Naive B cell (primary cell): ENCODE measurements around the gene RTL5. TPM values are rescaled to one million over a fixed set of nuclear protein-coding genes. Genes with fewer than 3 reads are reported as not detected.
A peak's percentile ranks its signal among the peaks of the same experiment; 100 is the strongest.

Experiments used
- ATAC-seq, 2 donors: fragments of 150-1000 bp; cut with Tn5 transposase; 2 replicates each; pipeline ENCODE4 v1.10.0; 2021; ENCODE audit warnings: low read depth in 2 of 2, mild to moderate bottlenecking in 2 of 2, moderate library complexity in 2 of 2
- DNase-seq: peaks from one replicate; pipeline ENCODE4 v3.0.0; 2022
- H3K27ac Mint-ChIP-seq, 6 donors: one replicate each; pipeline ENCODE4 v1.8.0; 2020 to 2022; ENCODE audit warnings: mild to moderate bottlenecking in 6 of 6, mixed read lengths in 6 of 6, moderate library complexity in 5 of 6, inconsistent platforms in 2 of 6
- H3K27me3 Mint-ChIP-seq, 3 donors: one replicate each; pipeline ENCODE4 v1.8.0; 2021 to 2022; ENCODE audit warnings: mixed read lengths in 3 of 3, mild to moderate bottlenecking in 1 of 3
- H3K36me3 Mint-ChIP-seq, 2 donors: one replicate each; pipeline ENCODE4 v1.8.0; 2020 to 2022; ENCODE audit warnings: mixed read lengths in 2 of 2, inconsistent platforms in 1 of 2, mild to moderate bottlenecking in 1 of 2
- H3K4me1 Mint-ChIP-seq, 3 donors: one replicate each; pipeline ENCODE4 v1.8.0; 2020 to 2022; ENCODE audit warnings: mixed read lengths in 3 of 3, inconsistent platforms in 1 of 3, mild to moderate bottlenecking in 1 of 3, moderate library complexity in 1 of 3
- H3K4me3 Mint-ChIP-seq, 8 donors: one replicate each; pipeline ENCODE4 v1.8.0; 2020 to 2022; ENCODE audit warnings: mild to moderate bottlenecking in 8 of 8, mixed read lengths in 8 of 8, moderate library complexity in 8 of 8, inconsistent platforms in 2 of 8
- H3K9me3 Mint-ChIP-seq, 7 donors: one replicate each; pipeline ENCODE4 v1.8.0; 2020 to 2022; ENCODE audit warnings: mixed read lengths in 7 of 7, mild to moderate bottlenecking in 5 of 7, inconsistent platforms in 2 of 7, moderate library complexity in 1 of 7
- polyA plus RNA-seq, 6 donors: library from polyadenylated mRNA; unstranded; fragments of 300-500 nt; fragmentation: Illumina TruSeq; gene quantifications; one replicate each; pipeline ENCODE4 v1.2.3, GENCODE V29; 2021; ENCODE audit warnings: low read depth in 6 of 6

The RTL5 gene
- polyA plus RNA-seq, 6 donors from 2014 or later: 0.12 to 0.17 TPM; not detected in 4

- H3K4me1 Mint-ChIP-seq: peaks cover 0 to 2% (median 0%) of the 10 kb centered on the region in 3 donors
- peaks cover 6 to 22% (median 9%) of the 10 kb centered on the region in 3 donors for H3K27me3 Mint-ChIP-seq
- no peaks in the 10 kb centered on the region for H3K36me3 Mint-ChIP-seq
- ATAC-seq: no peak
- no peak for DNase-seq
- H3K9me3 Mint-ChIP-seq: peaks cover 0 to 2% (median 0%) of the 10 kb centered on the region in 7 donors
- H3K27ac Mint-ChIP-seq: peak overlapping the region in 2 of 6 donors; percentile 15 to 36
- H3K4me3 Mint-ChIP-seq: no peak overlapping the region
Measured at GRCh38 chrX:72113461-72113860, 18.3 kb downstream of the RTL5 start.

- H3K9me3 Mint-ChIP-seq: peaks cover 0 to 2% (median 0%) of the 10 kb centered on the region in 7 donors
Measured at GRCh38 chrX:72110876-72111708, 20.6 kb downstream of the RTL5 start.

GRCh38 chrX:72110051-72110875 is 21.5 kb downstream of the RTL5 start:
- no peaks in the 10 kb centered on the region for H3K36me3 Mint-ChIP-seq
- no peak overlapping the region for H3K4me3 Mint-ChIP-seq
- peak overlapping the region in 1 of 6 donors; percentile 73 for H3K27ac Mint-ChIP-seq

More at GRCh38 chrX:72110876-72111708, 20.6 kb downstream of the RTL5 start:
- ATAC-seq: no peak
- Mint-ChIP-seq H3K27me3 (peaks cover 14 to 32% (median 14%) of the 10 kb centered on the region in 3 donors), H3K36me3 (no peaks in the 10 kb centered on the region), H3K27ac (no peak overlapping the region), H3K4me1 (peaks cover 0 to 2% (median 0%) of the 10 kb centered on the region in 3 donors), H3K4me3 (no peak overlapping the region)
- no peak for DNase-seq

GRCh38 chrX:72108666-72109065 is 23.0 kb downstream of the RTL5 start:
- Mint-ChIP-seq H3K4me3 (peak overlapping the region in 1 of 8 donors; percentile 25), H3K9me3 (peaks cover 0 to 2% (median 0%) of the 10 kb centered on the region in 7 donors), H3K27me3 (peaks cover 14 to 22% (median 21%) of the 10 kb centered on the region in 3 donors), H3K27ac (peak overlapping the region in 1 of 6 donors; percentile 44), H3K36me3 (no peaks in the 10 kb centered on the region), H3K4me1 (peaks cover 0 to 5% (median 0%) of the 10 kb centered on the region in 3 donors)
- no peak for ATAC-seq
- DNase-seq: no peak

More at GRCh38 chrX:72110051-72110875, 21.5 kb downstream of the RTL5 start:
- no peak for DNase-seq
- Mint-ChIP-seq H3K4me1 (peaks cover 0 to 5% (median 0%) of the 10 kb centered on the region in 3 donors), H3K9me3 (peaks cover 0 to 2% (median 0%) of the 10 kb centered on the region in 7 donors), H3K27me3 (peaks cover 14 to 32% (median 14%) of the 10 kb centered on the region in 3 donors)
- ATAC-seq: no peak

GRCh38 chrX:72107841-72108595 is 23.7 kb downstream of the RTL5 start:
- Mint-ChIP-seq H3K4me1 (peaks cover 0 to 5% (median 0%) of the 10 kb centered on the region in 3 donors), H3K9me3 (peaks cover 0 to 2% (median 0%) of the 10 kb centered on the region in 7 donors), H3K36me3 (no peaks in the 10 kb centered on the region), H3K4me3 (no peak overlapping the region), H3K27me3 (peaks cover 14 to 21% (median 19%) of the 10 kb centered on the region in 3 donors), H3K27ac (no peak overlapping the region)
- DNase-seq (no peak), ATAC-seq (no peak)

GRCh38 chrX:72107320-72107719 is 24.4 kb downstream of the RTL5 start:
- no peak for ATAC-seq
- peaks cover 0 to 5% (median 0%) of the 10 kb centered on the region in 3 donors for H3K4me1 Mint-ChIP-seq
- H3K9me3 Mint-ChIP-seq: peaks cover 0 to 2% (median 0%) of the 10 kb centered on the region in 7 donors
- peak overlapping the region in 3 of 6 donors; percentile 16 to 85 (median 71) for H3K27ac Mint-ChIP-seq
- H3K27me3 Mint-ChIP-seq: peaks cover 14 to 20% (median 19%) of the 10 kb centered on the region in 3 donors
- no peaks in the 10 kb centered on the region for H3K36me3 Mint-ChIP-seq
- no peak overlapping the region for H3K4me3 Mint-ChIP-seq
- DNase-seq: no peak

- Mint-ChIP-seq H3K27ac (peak overlapping the region in 3 of 6 donors; percentile 41 to 81 (median 46)), H3K9me3 (no peaks in the 10 kb centered on the region), H3K4me3 (no peak overlapping the region), H3K27me3 (peaks cover 12 to 19% (median 14%) of the 10 kb centered on the region in 3 donors), H3K4me1 (peaks cover 15 to 24% (median 15%) of the 10 kb centered on the region in 3 donors), H3K36me3 (no peaks in the 10 kb centered on the region)
- DNase-seq (no peak), ATAC-seq (peak; percentile 23 to 32)
Measured at GRCh38 chrX:72105436-72105835, 26.3 kb downstream of the RTL5 start.

- DNase-seq: no peak
- Mint-ChIP-seq H3K27me3 (peaks cover 6 to 13% (median 12%) of the 10 kb centered on the region in 3 donors), H3K4me1 (peaks cover 19 to 32% (median 22%) of the 10 kb centered on the region in 3 donors), H3K9me3 (no peaks in the 10 kb centered on the region), H3K4me3 (no peak overlapping the region), H3K36me3 (no peaks in the 10 kb centered on the region), H3K27ac (no peak overlapping the region)
- no peak for ATAC-seq
Measured at GRCh38 chrX:72102760-72103159, 29.0 kb downstream of the RTL5 start.

GRCh38 chrX:72102126-72102525 is 29.6 kb downstream of the RTL5 start:
- Mint-ChIP-seq H3K9me3 (no peaks in the 10 kb centered on the region), H3K4me1 (peaks cover 23 to 38% (median 26%) of the 10 kb centered on the region in 3 donors), H3K27ac (peak overlapping the region in 4 of 6 donors; percentile 53 to 88 (median 84)), H3K36me3 (no peaks in the 10 kb centered on the region), H3K4me3 (peak overlapping the region in 4 of 8 donors; percentile 3 to 86 (median 72)), H3K27me3 (peaks cover 0 to 12% (median 8%) of the 10 kb centered on the region in 3 donors)
- DNase-seq: no peak
- no peak for ATAC-seq

GRCh38 chrX:72101597-72102037 is 30.1 kb downstream of the RTL5 start:
- peak overlapping the region in 5 of 6 donors; percentile 21 to 98 (median 88) for H3K27ac Mint-ChIP-seq
- no peaks in the 10 kb centered on the region for H3K36me3 Mint-ChIP-seq
- DNase-seq (no peak), ATAC-seq (no peak)
- peaks cover 23 to 42% (median 29%) of the 10 kb centered on the region in 3 donors for H3K4me1 Mint-ChIP-seq
- peak overlapping the region in 6 of 8 donors; percentile 3 to 86 (median 72) for H3K4me3 Mint-ChIP-seq
- peaks cover 0 to 12% (median 8%) of the 10 kb centered on the region in 3 donors for H3K27me3 Mint-ChIP-seq
- H3K9me3 Mint-ChIP-seq: no peaks in the 10 kb centered on the region

- H3K4me3 Mint-ChIP-seq: peak overlapping the region; percentile 39 to 86 (median 79)
- H3K27ac Mint-ChIP-seq: peak overlapping the region; percentile 86 to 99 (median 96)
- no peaks in the 10 kb centered on the region for H3K36me3 Mint-ChIP-seq
- peaks cover 0 to 12% (median 8%) of the 10 kb centered on the region in 3 donors for H3K27me3 Mint-ChIP-seq
- DNase-seq (peak; percentile 80), ATAC-seq (peak; percentile 79 to 81)
- peaks cover 23 to 42% (median 29%) of the 10 kb centered on the region in 3 donors for H3K4me1 Mint-ChIP-seq
- H3K9me3 Mint-ChIP-seq: no peaks in the 10 kb centered on the region
Measured at GRCh38 chrX:72100824-72101351, 30.8 kb downstream of the RTL5 start.
